Transverse colon (tissue), 4 donors: ENCODE measurements around the gene MMP8.

ENCODE experiments used
- POLR2A ChIP-seq: fragments of 450-650 bp; IDR thresholded peaks from one replicate; pipeline ENCODE4 v1.6.1; 2016; ENCODE audit warnings: antibody characterized with exemption, mild to moderate bottlenecking, moderate library complexity
- POLR2AphosphoS5 ChIP-seq, 3 donors: sonication (generic); formaldehyde crosslinking; IDR thresholded peaks; one replicate each; pipeline ENCODE4 v1.6.1; 2016; ENCODE audit warnings: antibody characterized with exemption in 3 of 3
- TF ChIP-seq, protein P1 (sequence below), 5 experiments: fragments of 200-600 bp in 3 of 5; fragments of 450-650 bp in 2 of 5; sonication (generic) in 3 of 5; IDR thresholded peaks; 1 replicate in 2 of 5; 2 replicates in 3 of 5; pipeline ENCODE4 v1.5.1; 2016 to 2017; ENCODE audit warnings: antibody characterized with exemption in 5 of 5, inconsistent platforms in 3 of 5, mild to moderate bottlenecking in 2 of 5, moderate library complexity in 1 of 5

DNA sequence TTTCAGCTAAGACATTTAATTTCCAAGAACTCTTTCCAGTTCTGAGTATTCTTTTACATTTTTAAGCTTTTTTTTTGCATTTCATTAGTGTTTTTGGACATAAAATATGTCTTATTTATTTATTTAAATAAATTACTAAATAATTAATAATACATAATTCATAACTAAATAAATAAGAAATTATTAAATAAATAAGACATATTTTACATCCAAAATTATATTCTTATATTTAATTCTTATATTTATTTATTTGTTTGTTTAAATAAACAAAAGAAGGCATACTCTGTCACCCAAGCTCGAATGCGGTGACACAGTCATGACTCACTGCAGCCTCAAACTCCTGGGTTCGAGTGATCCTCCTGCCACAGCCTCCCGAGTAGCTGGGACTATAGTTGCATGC, 16.1 kb downstream of the MMP8 start:
- TF ChIP-seq, protein P1, sequence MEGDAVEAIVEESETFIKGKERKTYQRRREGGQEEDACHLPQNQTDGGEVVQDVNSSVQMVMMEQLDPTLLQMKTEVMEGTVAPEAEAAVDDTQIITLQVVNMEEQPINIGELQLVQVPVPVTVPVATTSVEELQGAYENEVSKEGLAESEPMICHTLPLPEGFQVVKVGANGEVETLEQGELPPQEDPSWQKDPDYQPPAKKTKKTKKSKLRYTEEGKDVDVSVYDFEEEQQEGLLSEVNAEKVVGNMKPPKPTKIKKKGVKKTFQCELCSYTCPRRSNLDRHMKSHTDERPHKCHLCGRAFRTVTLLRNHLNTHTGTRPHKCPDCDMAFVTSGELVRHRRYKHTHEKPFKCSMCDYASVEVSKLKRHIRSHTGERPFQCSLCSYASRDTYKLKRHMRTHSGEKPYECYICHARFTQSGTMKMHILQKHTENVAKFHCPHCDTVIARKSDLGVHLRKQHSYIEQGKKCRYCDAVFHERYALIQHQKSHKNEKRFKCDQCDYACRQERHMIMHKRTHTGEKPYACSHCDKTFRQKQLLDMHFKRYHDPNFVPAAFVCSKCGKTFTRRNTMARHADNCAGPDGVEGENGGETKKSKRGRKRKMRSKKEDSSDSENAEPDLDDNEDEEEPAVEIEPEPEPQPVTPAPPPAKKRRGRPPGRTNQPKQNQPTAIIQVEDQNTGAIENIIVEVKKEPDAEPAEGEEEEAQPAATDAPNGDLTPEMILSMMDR (IDR thresholded peaks at IDR 0.05), result no peak
- TF ChIP-seq POLR2AphosphoS5 (IDR thresholded peaks at IDR 0.05), result no peak
- no peak for TF ChIP-seq POLR2A
